ENCODE data around the gene RASGEF1C.
A peak's percentile ranks its signal among the peaks of the same experiment; 100 is the strongest.
"Not testable (repeated sequence)": the region's sequence is repeated elsewhere in the genome, so short reads cannot be mapped to it uniquely, and the experiment has no call there.

RASGEF1C gene

GRCh38 chr5:180135967-180136629 lies 72.9 kb downstream of the RASGEF1C start:
- no peak for DNase-seq (ENCODE audit: low spot score)

- no peak for DNase-seq (ENCODE audit: low spot score)
Observed at GRCh38 chr5:180135128-180135955, 73.7 kb downstream of the RASGEF1C start.

- peak; percentile 57 for DNase-seq (ENCODE audit: low spot score)
Observed at GRCh38 chr5:180133971-180134508, 75.0 kb downstream of the RASGEF1C start.

- no peak for DNase-seq (ENCODE audit: low spot score)
Observed at GRCh38 chr5:180133551-180133950, 75.5 kb downstream of the RASGEF1C start.

- DNase-seq (ENCODE audit: low spot score) = no peak
Observed at GRCh38 chr5:180133060-180133459, 76.0 kb downstream of the RASGEF1C start.

GRCh38 chr5:180130876-180131740 lies 77.9 kb downstream of the RASGEF1C start:
- DNase-seq (ENCODE audit: low spot score) = no peak

GRCh38 chr5:180130291-180130869 lies 78.6 kb downstream of the RASGEF1C start:
- DNase-seq (ENCODE audit: low spot score) = peak; percentile 55

GRCh38 chr5:180129291-180130190 lies 79.5 kb downstream of the RASGEF1C start:
- peak; percentile 62 for DNase-seq (ENCODE audit: low spot score)

GRCh38 chr5:180128671-180129261 lies 80.2 kb downstream of the RASGEF1C start:
- DNase-seq (ENCODE audit: low spot score) = no peak

- DNase-seq (ENCODE audit: low spot score) = no peak
Observed at GRCh38 chr5:180127682-180128670, 81.0 kb downstream of the RASGEF1C start.

- DNase-seq (ENCODE audit: low spot score) = peak; percentile 66
Observed at GRCh38 chr5:180126716-180127681, 82.0 kb downstream of the RASGEF1C start.

GRCh38 chr5:180126156-180126555 lies 82.9 kb downstream of the RASGEF1C start:
- not testable (repeated sequence) for DNase-seq (ENCODE audit: low spot score)

- not testable (repeated sequence) for DNase-seq (ENCODE audit: low spot score)
Observed at GRCh38 chr5:180124662-180125061, 84.3 kb downstream of the RASGEF1C start.

- no peak for DNase-seq (ENCODE audit: low spot score)
Observed at GRCh38 chr5:180122875-180123274, 86.1 kb downstream of the RASGEF1C start.

GRCh38 chr5:180121826-180122413 lies 87.1 kb downstream of the RASGEF1C start:
- DNase-seq (ENCODE audit: low spot score) = no peak

GRCh38 chr5:180120237-180121101 lies 88.5 kb downstream of the RASGEF1C start:
- peak; percentile 55 for DNase-seq (ENCODE audit: low spot score)

GRCh38 chr5:180119903-180120236 lies 89.1 kb downstream of the RASGEF1C start:
- DNase-seq (ENCODE audit: low spot score) = peak; percentile 52

Data from left forelimb (tissue), 1 donor.